IPS-18a (cell line): ENCODE results near the gene SAMD4B.

Source experiments
- H3K27ac ChIP-seq: one replicate; pipeline ENCODE4 v1.5.1; 2013; ENCODE audit warnings: low read length
- H3K27me3 ChIP-seq: one replicate; pipeline ENCODE4 v1.6.1; 2013; ENCODE audit warnings: mild to moderate bottlenecking, low read length; ENCODE audit not compliant: control insufficient read depth, insufficient read depth
- H3K36me3 ChIP-seq: one replicate; pipeline ENCODE4 v1.6.1; 2013; ENCODE audit warnings: low read depth, low read length; ENCODE audit not compliant: control insufficient read depth
- H3K4me1 ChIP-seq: one replicate; pipeline ENCODE4 v1.6.1; 2013; ENCODE audit warnings: low read depth, low read length; ENCODE audit not compliant: control insufficient read depth
- H3K4me3 ChIP-seq: one replicate; pipeline ENCODE4 v1.5.1; 2013; ENCODE audit warnings: low read length
- H3K9ac ChIP-seq: one replicate; pipeline ENCODE4 v1.6.1; 2013; ENCODE audit warnings: mild to moderate bottlenecking, low read length, moderate library complexity
- H3K9me3 ChIP-seq: one replicate; pipeline ENCODE4 v1.6.1; 2013; ENCODE audit warnings: low read depth, low read length; ENCODE audit not compliant: control insufficient read depth

SAMD4B gene

GRCh38 chr19:39359026-39359425, 16.8 kb downstream of the SAMD4B start:
- no peak overlapping the region for H3K9ac ChIP-seq
- H3K9me3 ChIP-seq: no peaks in the 10 kb centered on the region
- no peaks in the 10 kb centered on the region for H3K4me1 ChIP-seq
- no peak overlapping the region for H3K27ac ChIP-seq
- H3K4me3 ChIP-seq: no peak overlapping the region
- H3K36me3 ChIP-seq: peaks cover 72% of the 10 kb centered on the region
- no peaks in the 10 kb centered on the region for H3K27me3 ChIP-seq

GRCh38 chr19:39360599-39360998, 18.4 kb downstream of the SAMD4B start:
- Histone ChIP-seq H3K27me3 (no peaks in the 10 kb centered on the region), H3K36me3 (peaks cover 61% of the 10 kb centered on the region), H3K9me3 (no peaks in the 10 kb centered on the region), H3K27ac (no peak overlapping the region), H3K4me3 (no peak overlapping the region), H3K9ac (no peak overlapping the region), H3K4me1 (no peaks in the 10 kb centered on the region)

- no peaks in the 10 kb centered on the region for H3K9me3 ChIP-seq
- no peak overlapping the region for H3K27ac ChIP-seq
- no peak overlapping the region for H3K4me3 ChIP-seq
- H3K9ac ChIP-seq: no peak overlapping the region
- H3K27me3 ChIP-seq: no peaks in the 10 kb centered on the region
- H3K4me1 ChIP-seq: no peaks in the 10 kb centered on the region
- H3K36me3 ChIP-seq: peaks cover 43% of the 10 kb centered on the region
Measured at GRCh38 chr19:39362682-39363657, 20.7 kb downstream of the SAMD4B start.

GRCh38 chr19:39363901-39364457, 21.8 kb downstream of the SAMD4B start:
- Histone ChIP-seq H3K4me1 (no peaks in the 10 kb centered on the region), H3K4me3 (no peak overlapping the region), H3K9ac (no peak overlapping the region), H3K27ac (no peak overlapping the region), H3K36me3 (peaks cover 37% of the 10 kb centered on the region), H3K27me3 (no peaks in the 10 kb centered on the region), H3K9me3 (no peaks in the 10 kb centered on the region)

DNA sequence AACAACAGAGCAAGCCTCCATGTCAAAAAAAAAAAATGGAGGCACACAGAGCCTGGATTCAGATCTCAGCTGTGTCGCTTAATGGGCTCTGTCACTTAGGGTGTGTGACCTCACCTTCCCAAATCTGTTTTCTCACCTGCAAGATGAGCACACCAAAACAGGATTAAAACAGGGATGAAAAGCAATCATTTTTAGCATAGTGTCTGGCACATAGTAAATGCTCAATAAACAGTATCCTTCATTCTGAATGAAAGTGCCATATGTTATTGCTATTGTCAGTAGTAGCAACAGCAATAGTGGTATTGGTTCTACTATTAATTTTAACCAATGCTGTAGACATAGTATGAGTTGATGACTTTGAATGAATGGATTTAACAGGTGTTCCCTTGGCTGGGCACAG, 23.3 kb downstream of the SAMD4B start:
- H3K27ac ChIP-seq: no peak overlapping the region
- H3K9ac ChIP-seq: no peak overlapping the region
- H3K4me3 ChIP-seq: no peak overlapping the region
- H3K9me3 ChIP-seq: no peaks in the 10 kb centered on the region
- H3K36me3 ChIP-seq: peaks cover 39% of the 10 kb centered on the region
- H3K27me3 ChIP-seq: no peaks in the 10 kb centered on the region
- H3K4me1 ChIP-seq: no peaks in the 10 kb centered on the region

- no peak overlapping the region for H3K9ac ChIP-seq
- no peak overlapping the region for H3K27ac ChIP-seq
- no peaks in the 10 kb centered on the region for H3K9me3 ChIP-seq
- no peak overlapping the region for H3K4me3 ChIP-seq
- H3K36me3 ChIP-seq: peaks cover 38% of the 10 kb centered on the region
- H3K27me3 ChIP-seq: no peaks in the 10 kb centered on the region
- no peaks in the 10 kb centered on the region for H3K4me1 ChIP-seq
Measured at GRCh38 chr19:39369200-39369599, 27.0 kb downstream of the SAMD4B start.

GRCh38 chr19:39370735-39371134, 28.5 kb downstream of the SAMD4B start:
- Histone ChIP-seq H3K27me3 (no peaks in the 10 kb centered on the region), H3K9ac (no peak overlapping the region), H3K36me3 (peaks cover 40% of the 10 kb centered on the region), H3K27ac (no peak overlapping the region), H3K4me1 (no peaks in the 10 kb centered on the region), H3K9me3 (no peaks in the 10 kb centered on the region), H3K4me3 (no peak overlapping the region)

DNA sequence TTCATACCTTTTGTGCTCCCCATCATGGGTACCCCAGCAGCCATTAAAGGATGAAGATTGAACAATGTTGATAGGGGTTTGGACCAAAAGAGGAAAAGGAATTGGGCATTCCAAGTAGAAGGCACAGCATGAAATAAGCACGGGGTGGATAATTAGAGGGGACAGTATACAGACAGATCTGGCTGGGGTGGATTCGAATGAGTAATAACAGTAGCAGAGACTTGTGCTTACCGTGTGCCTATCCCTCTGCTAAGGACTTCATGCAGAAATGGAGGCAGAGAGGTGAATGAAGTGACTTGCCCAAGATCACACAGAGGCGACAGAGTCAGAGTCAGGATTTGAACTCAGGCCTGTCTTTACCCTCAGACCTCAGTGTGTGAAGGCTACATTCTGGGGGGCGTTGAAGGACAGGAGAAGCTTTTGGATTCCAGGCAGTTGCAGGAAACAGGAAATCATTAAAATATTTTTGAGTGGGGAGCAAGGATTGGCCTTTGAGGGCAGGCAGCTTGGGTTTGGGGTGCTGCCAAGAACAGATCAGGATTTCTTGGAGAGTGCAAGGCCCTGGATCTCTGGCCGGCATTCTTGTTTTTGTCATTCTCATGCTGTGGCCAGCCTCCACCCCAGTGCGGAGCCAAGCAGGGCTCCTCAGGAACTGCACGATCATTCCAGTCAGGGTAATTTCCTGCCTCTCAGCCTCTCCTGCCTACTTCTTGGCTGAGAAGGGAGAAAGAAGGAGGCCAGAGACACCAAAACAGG, 30.0 kb downstream of the SAMD4B start:
- H3K27me3 ChIP-seq: no peaks in the 10 kb centered on the region
- H3K9ac ChIP-seq: no peak overlapping the region
- H3K4me1 ChIP-seq: no peaks in the 10 kb centered on the region
- H3K4me3 ChIP-seq: no peak overlapping the region
- no peak overlapping the region for H3K27ac ChIP-seq
- peaks cover 51% of the 10 kb centered on the region for H3K36me3 ChIP-seq
- no peaks in the 10 kb centered on the region for H3K9me3 ChIP-seq

DNA sequence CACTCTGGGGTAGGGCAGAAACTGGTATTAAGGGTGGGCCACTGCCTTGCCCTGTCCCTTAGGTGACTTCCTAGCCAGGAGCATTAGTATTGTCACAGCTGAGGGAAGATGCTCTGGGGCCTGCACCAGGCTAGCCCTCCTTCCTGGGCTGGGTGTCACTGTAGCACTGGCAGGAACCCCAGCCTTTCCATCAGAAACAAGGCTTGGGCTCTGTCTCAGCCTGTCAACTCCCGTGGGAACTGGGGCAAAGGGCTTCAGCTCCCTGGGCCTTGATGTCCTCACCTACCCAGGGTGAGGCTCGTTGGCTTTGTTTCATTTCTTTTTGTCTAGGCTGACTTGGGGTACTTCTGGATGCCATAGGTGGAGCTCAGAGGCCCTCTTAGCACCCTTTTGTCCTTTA, 30.7 kb downstream of the SAMD4B start:
- H3K27ac ChIP-seq: no peak overlapping the region

DNA sequence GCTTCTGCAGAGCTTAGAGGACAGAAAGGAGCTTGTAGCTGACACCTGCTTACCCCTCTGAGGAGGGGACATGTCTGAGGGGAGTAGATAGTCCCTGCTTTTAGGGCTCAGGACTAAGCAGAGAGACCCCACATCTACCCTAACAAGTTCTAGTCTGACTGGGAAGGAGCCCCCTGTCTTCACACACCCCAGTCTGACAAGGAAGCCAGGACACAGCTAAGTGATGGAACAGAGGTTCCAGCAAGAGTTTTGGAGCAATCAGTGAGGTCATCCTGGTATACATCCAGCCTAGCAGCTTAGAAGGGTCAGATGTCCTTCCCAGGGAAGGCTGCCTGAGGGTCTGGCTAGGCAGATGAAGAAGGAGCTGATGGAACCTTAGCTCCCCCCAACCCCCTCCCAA, 33.7 kb downstream of the SAMD4B start:
- Histone ChIP-seq H3K4me3 (no peak overlapping the region), H3K27me3 (no peaks in the 10 kb centered on the region), H3K9me3 (no peaks in the 10 kb centered on the region), H3K27ac (no peak overlapping the region), H3K36me3 (peaks cover 59% of the 10 kb centered on the region), H3K9ac (no peak overlapping the region), H3K4me1 (no peaks in the 10 kb centered on the region)

More for the DNA sequence above, 30.7 kb downstream of the SAMD4B start:
- Histone ChIP-seq H3K4me3 (no peak overlapping the region), H3K4me1 (no peaks in the 10 kb centered on the region), H3K27me3 (no peaks in the 10 kb centered on the region), H3K9me3 (no peaks in the 10 kb centered on the region), H3K9ac (no peak overlapping the region), H3K36me3 (peaks cover 57% of the 10 kb centered on the region)
